ENCODE results near the gene ARSI.

Gene ARSI

DNA sequence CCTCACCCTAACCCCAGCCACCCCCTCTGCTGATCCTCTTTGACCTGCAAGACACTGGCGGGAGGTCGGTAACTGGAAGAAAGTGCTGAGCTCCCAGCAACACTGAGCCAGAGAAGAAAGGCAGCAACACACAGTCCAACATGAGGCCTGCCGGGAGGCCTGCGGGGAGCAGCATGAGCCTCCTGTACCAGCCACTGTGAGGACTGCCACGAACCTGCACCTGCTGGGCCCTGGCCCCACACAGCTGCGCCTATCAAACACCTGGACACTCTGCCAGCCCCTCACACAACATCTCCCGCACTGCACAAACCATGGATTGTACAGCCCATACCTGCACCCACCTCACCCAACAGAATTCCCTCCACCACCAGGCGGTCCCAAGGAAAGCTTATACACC lies 31.4 kb downstream of the ARSI start:
- no peak overlapping the region for H3K27ac ChIP-seq (ENCODE audit: insufficient read depth, low read length, poor library complexity, severe bottlenecking)
- H3K9me3 ChIP-seq (ENCODE audit: control insufficient read depth, low read length) = no peaks in the 10 kb centered on the region
- DNase-seq = no peak
- H3K4me3 ChIP-seq (ENCODE audit: insufficient read depth, low read depth, low read length, poor library complexity, severe bottlenecking) = no peak overlapping the region
- no peaks in the 10 kb centered on the region for H3K36me3 ChIP-seq (ENCODE audit: control insufficient read depth, insufficient read depth, low read length)
- H3K27me3 ChIP-seq (replicated peaks; ENCODE audit: control insufficient read depth, insufficient read depth, low read length, poor library complexity, severe bottlenecking) = no peaks in the 10 kb centered on the region
- H3K4me1 ChIP-seq (ENCODE audit: control insufficient read depth, insufficient read depth, low read length, poor library complexity, severe bottlenecking) = no peaks in the 10 kb centered on the region

DNA sequence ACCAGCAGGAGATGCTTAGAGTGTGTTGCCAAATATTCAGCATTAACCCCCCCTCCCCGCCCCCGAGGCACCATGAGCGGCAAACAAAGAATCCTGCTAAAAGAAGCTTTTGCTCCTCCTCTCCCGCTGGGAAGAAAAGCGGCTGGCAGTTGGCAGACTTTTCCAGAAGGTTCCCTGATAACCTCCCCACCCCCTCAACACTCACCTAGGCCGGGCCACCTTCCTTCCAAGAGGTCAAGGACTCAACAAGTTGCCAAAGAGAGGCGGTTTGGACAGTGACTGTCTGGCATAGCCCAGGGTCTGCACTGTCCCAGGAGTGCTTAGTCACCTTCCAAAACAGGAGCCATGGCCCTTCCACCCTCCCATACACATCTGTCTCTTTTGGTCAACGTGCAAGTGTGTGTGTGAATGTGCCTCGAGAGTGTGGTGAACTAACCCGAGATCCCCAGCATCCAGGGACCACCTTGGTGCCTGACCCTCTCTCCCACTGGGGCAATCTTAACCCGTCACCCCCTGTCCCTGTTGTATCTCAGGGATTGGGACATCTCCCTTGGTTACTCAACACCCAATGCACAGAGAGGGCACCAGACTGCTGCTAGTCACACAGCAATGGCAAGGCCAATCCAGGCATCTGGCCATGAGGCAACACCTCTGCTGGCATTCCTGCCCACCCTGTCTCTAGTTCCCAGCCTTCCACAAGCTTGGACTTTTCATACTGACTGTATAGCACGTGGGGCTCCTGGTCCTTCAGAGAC lies 32.0 kb downstream of the ARSI start:
- no peaks in the 10 kb centered on the region for H3K9me3 ChIP-seq (ENCODE audit: control insufficient read depth, low read length)
- no peak for DNase-seq
- no peaks in the 10 kb centered on the region for H3K36me3 ChIP-seq (ENCODE audit: control insufficient read depth, insufficient read depth, low read length)
- no peaks in the 10 kb centered on the region for H3K4me1 ChIP-seq (ENCODE audit: control insufficient read depth, insufficient read depth, low read length, poor library complexity, severe bottlenecking)
- no peak overlapping the region for H3K27ac ChIP-seq (ENCODE audit: insufficient read depth, low read length, poor library complexity, severe bottlenecking)
- H3K27me3 ChIP-seq (replicated peaks; ENCODE audit: control insufficient read depth, insufficient read depth, low read length, poor library complexity, severe bottlenecking) = no peaks in the 10 kb centered on the region
- no peak overlapping the region for H3K4me3 ChIP-seq (ENCODE audit: insufficient read depth, low read depth, low read length, poor library complexity, severe bottlenecking)

DNA sequence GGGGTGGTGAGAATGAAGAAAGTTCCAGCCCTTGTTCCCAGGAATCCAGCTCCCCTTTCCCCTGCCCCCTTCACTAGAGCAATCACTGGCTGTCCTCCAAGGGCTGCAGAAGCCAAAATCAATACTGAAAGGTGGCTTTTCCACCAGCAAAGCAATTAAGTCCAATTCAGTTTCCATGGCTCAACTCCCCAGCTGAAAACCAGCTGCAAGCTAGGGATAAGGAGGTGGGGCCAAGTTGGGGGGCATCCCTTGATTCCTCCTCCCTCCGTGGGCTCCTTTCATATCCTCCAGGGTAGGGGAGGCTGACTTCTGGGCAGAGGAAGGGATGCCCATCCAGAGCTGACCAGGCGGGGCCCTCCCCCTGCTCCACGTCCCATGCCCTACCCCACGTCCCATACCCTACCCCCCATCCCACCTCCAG lies 35.8 kb downstream of the ARSI start:
- no peaks in the 10 kb centered on the region for H3K27me3 ChIP-seq (replicated peaks; ENCODE audit: control insufficient read depth, insufficient read depth, low read length, poor library complexity, severe bottlenecking)
- no peaks in the 10 kb centered on the region for H3K36me3 ChIP-seq (ENCODE audit: control insufficient read depth, insufficient read depth, low read length)
- no peak overlapping the region for H3K4me3 ChIP-seq (ENCODE audit: insufficient read depth, low read depth, low read length, poor library complexity, severe bottlenecking)
- no peak overlapping the region for H3K27ac ChIP-seq (ENCODE audit: insufficient read depth, low read length, poor library complexity, severe bottlenecking)
- no peak for DNase-seq
- no peaks in the 10 kb centered on the region for H3K4me1 ChIP-seq (ENCODE audit: control insufficient read depth, insufficient read depth, low read length, poor library complexity, severe bottlenecking)
- H3K9me3 ChIP-seq (ENCODE audit: control insufficient read depth, low read length) = no peaks in the 10 kb centered on the region

DNA sequence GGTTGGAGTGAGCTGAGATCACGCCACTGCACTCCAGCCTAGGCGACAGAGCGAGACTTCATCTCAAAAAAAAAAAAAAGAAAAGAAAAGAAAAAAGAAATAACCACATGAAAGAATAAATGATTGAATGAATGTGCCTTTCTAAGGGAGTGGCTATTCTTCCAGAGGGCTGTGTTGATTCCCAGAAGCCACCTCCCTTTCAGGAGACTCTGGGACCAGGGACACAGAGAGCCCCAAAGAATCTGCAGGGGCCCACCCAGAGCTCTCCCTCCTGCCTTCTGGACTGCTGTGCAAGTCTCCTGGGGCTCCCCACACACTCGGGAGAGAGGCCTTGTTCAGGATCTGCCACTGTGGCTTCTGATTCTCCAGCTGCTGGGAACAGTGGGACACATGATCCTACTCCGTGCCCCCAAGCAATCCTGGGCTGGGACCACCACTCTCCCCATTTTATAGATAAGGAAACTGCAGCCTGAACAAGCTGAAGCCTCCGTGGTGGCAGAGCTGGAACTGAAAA lies 36.8 kb downstream of the ARSI start:
- no peak for DNase-seq
- Histone ChIP-seq H3K27ac (ENCODE audit: insufficient read depth, low read length, poor library complexity, severe bottlenecking) (no peak overlapping the region), H3K27me3 (replicated peaks; ENCODE audit: control insufficient read depth, insufficient read depth, low read length, poor library complexity, severe bottlenecking) (no peaks in the 10 kb centered on the region), H3K4me3 (ENCODE audit: insufficient read depth, low read depth, low read length, poor library complexity, severe bottlenecking) (no peak overlapping the region), H3K4me1 (ENCODE audit: control insufficient read depth, insufficient read depth, low read length, poor library complexity, severe bottlenecking) (no peaks in the 10 kb centered on the region), H3K36me3 (ENCODE audit: control insufficient read depth, insufficient read depth, low read length) (no peaks in the 10 kb centered on the region), H3K9me3 (ENCODE audit: control insufficient read depth, low read length) (no peaks in the 10 kb centered on the region)

DNA sequence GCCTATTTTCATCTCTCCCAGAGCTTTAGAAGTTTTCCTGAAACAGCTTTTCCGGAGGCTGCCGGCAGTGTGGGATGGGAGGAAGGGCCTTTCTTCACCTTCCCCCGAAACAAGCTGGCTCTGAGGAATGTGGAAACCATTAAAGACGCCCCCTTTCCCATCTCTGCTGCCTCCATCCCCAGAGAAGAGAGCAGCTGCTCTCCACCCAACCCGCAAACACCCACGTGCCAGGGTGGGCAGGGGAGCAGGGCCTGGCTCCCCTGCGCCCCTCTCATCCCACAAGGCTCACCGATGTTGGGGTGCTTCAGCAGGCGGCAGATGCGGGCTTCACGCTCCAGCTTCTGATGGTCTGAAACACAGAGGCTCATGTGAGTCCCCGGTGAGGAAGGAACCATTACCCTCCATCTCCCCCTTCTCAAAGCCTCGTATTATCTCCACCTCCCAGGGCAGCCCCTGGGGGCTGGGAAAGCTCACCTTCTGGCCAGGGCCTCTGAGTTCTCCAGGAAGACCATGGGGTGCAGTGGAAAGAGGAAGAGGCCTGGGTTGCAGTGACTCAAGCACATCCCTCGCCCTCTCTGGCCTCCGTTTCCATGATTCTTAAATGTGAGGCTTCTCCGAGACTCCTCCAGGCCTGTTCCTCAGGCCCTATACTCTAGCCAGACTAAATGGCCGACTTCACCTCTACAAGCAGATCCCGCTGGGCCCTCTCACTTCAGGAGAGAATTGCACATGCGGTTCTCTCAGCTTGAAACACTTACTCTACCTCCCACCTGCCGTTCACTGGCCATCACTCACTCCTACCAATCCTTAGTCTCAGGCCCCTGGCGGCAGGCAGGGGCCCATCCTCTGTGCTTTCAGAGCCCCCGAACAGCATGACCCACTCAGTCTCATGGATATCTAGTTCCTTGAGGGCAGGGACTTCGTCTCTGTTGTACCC lies 37.8 kb downstream of the ARSI start:
- Histone ChIP-seq H3K9me3 (ENCODE audit: control insufficient read depth, low read length) (no peaks in the 10 kb centered on the region), H3K36me3 (ENCODE audit: control insufficient read depth, insufficient read depth, low read length) (no peaks in the 10 kb centered on the region), H3K4me3 (ENCODE audit: insufficient read depth, low read depth, low read length, poor library complexity, severe bottlenecking) (no peak overlapping the region), H3K4me1 (ENCODE audit: control insufficient read depth, insufficient read depth, low read length, poor library complexity, severe bottlenecking) (no peaks in the 10 kb centered on the region), H3K27me3 (replicated peaks; ENCODE audit: control insufficient read depth, insufficient read depth, low read length, poor library complexity, severe bottlenecking) (no peaks in the 10 kb centered on the region), H3K27ac (ENCODE audit: insufficient read depth, low read length, poor library complexity, severe bottlenecking) (no peak overlapping the region)
- DNase-seq = no peak

DNA sequence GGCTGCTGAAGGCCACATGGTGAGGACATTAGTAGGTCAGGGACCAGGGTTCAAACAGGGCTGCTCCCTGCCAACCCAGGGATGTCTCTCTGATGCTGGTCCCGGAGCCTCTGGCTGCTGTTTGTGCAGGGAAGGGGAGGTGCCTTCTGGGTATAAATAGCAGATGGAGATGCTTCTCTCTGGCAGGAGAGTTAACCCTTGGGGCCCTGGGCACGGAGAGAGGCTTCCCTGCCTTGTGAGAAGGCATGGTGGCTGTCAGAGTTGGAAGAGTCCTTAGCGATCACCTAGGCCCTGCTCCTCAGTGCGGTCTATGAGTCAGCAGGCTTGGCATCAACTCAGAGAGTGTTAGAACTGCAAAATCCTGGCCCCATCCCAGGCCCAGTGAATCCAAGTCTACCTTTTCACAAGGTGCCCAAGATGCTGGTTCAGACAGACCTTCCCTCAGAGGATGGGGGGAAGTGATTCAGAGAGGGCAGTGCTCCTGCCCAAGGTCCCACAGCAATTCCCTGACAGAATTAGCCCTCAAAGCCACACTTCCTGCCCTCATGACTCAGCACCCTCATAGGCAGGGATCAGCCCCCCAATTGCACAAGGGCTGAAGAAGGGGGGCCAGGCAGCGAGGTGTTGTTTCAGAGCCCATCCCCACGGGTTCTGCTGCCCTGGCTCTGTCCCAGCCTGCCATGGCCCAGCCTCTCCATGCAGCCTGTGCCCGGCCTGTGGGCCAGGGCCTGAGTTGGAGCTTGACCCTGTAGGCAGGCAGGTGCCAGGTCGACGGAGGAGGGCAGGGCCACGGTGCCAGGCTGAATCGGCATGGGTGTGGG lies 38.7 kb downstream of the ARSI start:
- H3K4me1 ChIP-seq (ENCODE audit: control insufficient read depth, insufficient read depth, low read length, poor library complexity, severe bottlenecking) = no peaks in the 10 kb centered on the region
- no peaks in the 10 kb centered on the region for H3K36me3 ChIP-seq (ENCODE audit: control insufficient read depth, insufficient read depth, low read length)
- no peak for DNase-seq
- no peaks in the 10 kb centered on the region for H3K27me3 ChIP-seq (replicated peaks; ENCODE audit: control insufficient read depth, insufficient read depth, low read length, poor library complexity, severe bottlenecking)
- no peak overlapping the region for H3K27ac ChIP-seq (ENCODE audit: insufficient read depth, low read length, poor library complexity, severe bottlenecking)
- H3K9me3 ChIP-seq (ENCODE audit: control insufficient read depth, low read length) = no peaks in the 10 kb centered on the region
- H3K4me3 ChIP-seq (ENCODE audit: insufficient read depth, low read depth, low read length, poor library complexity, severe bottlenecking) = no peak overlapping the region

DNA sequence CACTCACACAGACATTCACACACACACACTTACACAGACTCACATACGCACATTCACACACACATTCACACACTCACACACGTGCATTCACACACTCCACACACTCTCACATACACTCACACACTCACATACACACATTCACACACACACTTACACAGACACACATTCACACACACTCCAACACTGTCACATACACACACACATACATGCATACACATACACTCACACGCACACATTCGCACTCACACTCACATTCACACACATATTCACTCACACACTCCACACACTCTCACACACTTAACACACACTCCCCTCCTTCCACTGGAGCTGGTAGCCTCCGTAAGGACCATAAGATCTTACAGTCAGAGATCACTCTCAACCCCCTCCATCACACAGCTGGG lies 39.3 kb downstream of the ARSI start:
- Histone ChIP-seq H3K36me3 (ENCODE audit: control insufficient read depth, insufficient read depth, low read length) (no peaks in the 10 kb centered on the region), H3K9me3 (ENCODE audit: control insufficient read depth, low read length) (no peaks in the 10 kb centered on the region), H3K27ac (ENCODE audit: insufficient read depth, low read length, poor library complexity, severe bottlenecking) (no peak overlapping the region), H3K27me3 (replicated peaks; ENCODE audit: control insufficient read depth, insufficient read depth, low read length, poor library complexity, severe bottlenecking) (no peaks in the 10 kb centered on the region), H3K4me1 (ENCODE audit: control insufficient read depth, insufficient read depth, low read length, poor library complexity, severe bottlenecking) (no peaks in the 10 kb centered on the region), H3K4me3 (ENCODE audit: insufficient read depth, low read depth, low read length, poor library complexity, severe bottlenecking) (no peak overlapping the region)
- no peak for DNase-seq

DNA sequence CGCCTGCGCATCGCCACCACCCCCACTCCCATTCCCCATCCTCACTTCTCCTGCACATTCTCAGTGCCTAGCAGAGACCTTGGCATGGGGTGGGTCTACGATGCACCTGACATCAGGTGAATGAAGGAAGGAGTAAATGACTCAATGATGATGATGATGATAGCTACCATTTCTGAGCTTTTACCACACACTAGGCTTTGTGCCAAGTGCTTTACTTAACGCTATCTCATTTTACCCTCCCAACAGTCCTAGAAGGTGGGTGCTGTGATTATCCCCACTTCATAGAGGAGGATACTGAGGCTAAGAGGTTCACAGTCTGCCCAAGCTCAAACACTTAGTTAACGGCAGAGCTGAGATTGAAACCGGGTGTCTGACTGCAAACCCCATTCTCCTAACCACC lies 40.2 kb downstream of the ARSI start:
- no peaks in the 10 kb centered on the region for H3K4me1 ChIP-seq (ENCODE audit: control insufficient read depth, insufficient read depth, low read length, poor library complexity, severe bottlenecking)
- H3K27ac ChIP-seq (ENCODE audit: insufficient read depth, low read length, poor library complexity, severe bottlenecking) = no peak overlapping the region
- no peaks in the 10 kb centered on the region for H3K27me3 ChIP-seq (replicated peaks; ENCODE audit: control insufficient read depth, insufficient read depth, low read length, poor library complexity, severe bottlenecking)
- H3K9me3 ChIP-seq (ENCODE audit: control insufficient read depth, low read length) = no peaks in the 10 kb centered on the region
- H3K4me3 ChIP-seq (ENCODE audit: insufficient read depth, low read depth, low read length, poor library complexity, severe bottlenecking) = no peak overlapping the region
- H3K36me3 ChIP-seq (ENCODE audit: control insufficient read depth, insufficient read depth, low read length) = no peaks in the 10 kb centered on the region
- no peak for DNase-seq

DNA sequence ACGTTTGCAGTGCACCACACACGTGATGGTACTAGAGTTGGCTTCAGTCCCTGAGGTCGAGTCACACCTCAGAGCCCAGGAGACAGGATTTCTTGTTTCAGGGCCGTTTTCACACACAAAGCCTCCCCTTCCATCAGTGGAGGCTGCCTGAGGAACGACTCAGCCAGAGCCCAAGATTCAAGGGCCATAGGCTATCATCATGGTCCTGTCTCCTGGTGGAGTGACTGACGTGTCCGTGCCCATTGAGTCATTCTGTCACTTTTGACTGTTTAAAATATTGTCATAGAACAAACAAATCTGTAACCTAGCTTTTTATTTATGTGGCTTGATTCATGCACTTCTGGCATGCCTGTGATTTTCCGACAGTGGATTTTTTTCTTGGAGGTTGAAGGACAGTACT lies 41.5 kb downstream of the ARSI start:
- H3K9me3 ChIP-seq (ENCODE audit: control insufficient read depth, low read length) = no peaks in the 10 kb centered on the region
- no peak overlapping the region for H3K27ac ChIP-seq (ENCODE audit: insufficient read depth, low read length, poor library complexity, severe bottlenecking)
- H3K27me3 ChIP-seq (replicated peaks; ENCODE audit: control insufficient read depth, insufficient read depth, low read length, poor library complexity, severe bottlenecking) = no peaks in the 10 kb centered on the region
- no peak for DNase-seq
- no peak overlapping the region for H3K4me3 ChIP-seq (ENCODE audit: insufficient read depth, low read depth, low read length, poor library complexity, severe bottlenecking)
- no peaks in the 10 kb centered on the region for H3K4me1 ChIP-seq (ENCODE audit: control insufficient read depth, insufficient read depth, low read length, poor library complexity, severe bottlenecking)
- no peaks in the 10 kb centered on the region for H3K36me3 ChIP-seq (ENCODE audit: control insufficient read depth, insufficient read depth, low read length)

Data from effector memory CD4-positive, alpha-beta T cell (primary cell).